GM12878 (cell line): ENCODE results near the gene GORASP1. TPM values are rescaled to one million over a fixed set of nuclear protein-coding genes. Genes with fewer than 3 reads are reported as not detected.
A peak's percentile ranks its signal among the peaks of the same experiment; 100 is the strongest.

ENCODE experiments used
- ATAC-seq: fragments of 200-7000 bp; cut with Tn5 transposase; 3 replicates; pipeline ENCODE4 v1.9.1; 2020; ENCODE audit warnings: mild to moderate bottlenecking, moderate library complexity
- BruUV-seq: library from RNA; stranded (reverse); fragments of 400-500 nt; replicated peaks from 2 replicates; lab custom pipeline; 2021; lab: Mats Ljungman, UMichigan
- CTCF ChIA-PET: fragments of 300-600 bp; sonication (Branson Sonifier 250); formaldehyde crosslinking; extraction: SDS; loops from one replicate; lab custom pipeline; 2021; ENCODE audit warnings: inconsistent platforms; lab: Yijun Ruan, JAX
- POLR2A ChIA-PET: fragments of 350-600 bp; formaldehyde crosslinking; extraction: SDS; loops from one replicate; lab custom pipeline; 2021; ENCODE audit warnings: inconsistent platforms; lab: Charles Lee
- RAD21 ChIA-PET: fragments of 300-600 bp; sonication (Branson Sonifier 250); formaldehyde crosslinking; loops from one replicate; lab custom pipeline; 2023; ENCODE audit warnings: antibody characterized with exemption; ENCODE audit not compliant: unreplicated experiment; lab: Charles Lee
- SMC1A ChIA-PET: fragments of 300-600 bp; sonication (Branson Sonifier 250); formaldehyde crosslinking; loops from one replicate; lab custom pipeline; 2023; ENCODE audit not compliant: unreplicated experiment, uncharacterized antibody; lab: Charles Lee
- DNase-seq: peaks from one replicate; pipeline ENCODE4 v3.0.0-alpha.2; 2011; ENCODE audit warnings: low read depth, low spot score
- FAIRE-seq: peaks from 3 replicates; lab custom pipeline; 2011; peaks lifted over from hg19 to GRCh38; lab: Jason Lieb, UNC
- H2AFZ ChIP-seq: 2 replicates; pipeline ENCODE4 v1.6.0; 2011; ENCODE audit warnings: low read depth, low read length, control low read depth; ENCODE audit not compliant: control insufficient read depth
- H3K27ac ChIP-seq: 2 replicates; pipeline ENCODE4 v1.5.1; 2011; ENCODE audit warnings: control low read depth; ENCODE audit not compliant: control insufficient read depth, insufficient read depth
- H3K27me3 ChIP-seq, 2 experiments: replicated peaks in 1 of 2; 2 replicates each; pipeline versions ENCODE4 v1.6.0 to v1.6.1; 2011; ENCODE audit warnings: low read length in 1 of 2; ENCODE audit not compliant: control insufficient read depth in 2 of 2, insufficient read depth in 2 of 2
- H3K36me3 ChIP-seq, 2 experiments: 2 replicates each; pipeline ENCODE4 v1.5.1; 2011; ENCODE audit warnings: low read length in 1 of 2; ENCODE audit not compliant: control insufficient read depth in 2 of 2, insufficient read depth in 2 of 2
- H3K4me1 ChIP-seq: 2 replicates; pipeline ENCODE4 v1.6.1; 2011; ENCODE audit warnings: mild to moderate bottlenecking, low read length, moderate library complexity, mixed read lengths; ENCODE audit not compliant: control insufficient read depth, insufficient read depth
- H3K4me2 ChIP-seq: 2 replicates; pipeline ENCODE4 v1.6.0; 2011; ENCODE audit warnings: control low read depth; ENCODE audit not compliant: control insufficient read depth, insufficient read depth
- H3K4me3 ChIP-seq: fragments of 200-600 bp; sonication (generic); 2 replicates; pipeline ENCODE4 v1.5.1; 2016
- H3K79me2 ChIP-seq: 2 replicates; pipeline ENCODE4 v1.6.0; 2011; ENCODE audit warnings: low read length; ENCODE audit not compliant: control insufficient read depth, insufficient read depth
- H3K9ac ChIP-seq: 2 replicates; pipeline ENCODE4 v1.8.0; 2011; ENCODE audit warnings: low read length, control low read depth, mixed read lengths; ENCODE audit not compliant: control insufficient read depth, insufficient read depth
- H3K9me3 ChIP-seq: replicated peaks from 3 replicates; pipeline ENCODE4 v1.5.1; 2011; ENCODE audit warnings: mild to moderate bottlenecking, low read length; ENCODE audit not compliant: control insufficient read depth, insufficient read depth
- H4K20me1 ChIP-seq: 2 replicates; pipeline ENCODE4 v1.6.0; 2011; ENCODE audit not compliant: control insufficient read depth, insufficient read depth
- BCL11A ChIP-seq: IDR thresholded peaks from 2 replicates; pipeline ENCODE4 v1.6.1; 2011; ENCODE audit warnings: low read depth, low read length
- BMI1 ChIP-seq: fragments of 450-650 bp; IDR thresholded peaks from 2 replicates; pipeline ENCODE4 v1.6.1; 2016; ENCODE audit warnings: mild to moderate bottlenecking, moderate library complexity, borderline replicate concordance
- NFXL1 ChIP-seq: fragments of 450-650 bp; IDR thresholded peaks from 2 replicates; pipeline ENCODE4 v1.6.1; 2017; ENCODE audit warnings: antibody characterized with exemption, mild to moderate bottlenecking, borderline replicate concordance
- NR2F1 ChIP-seq: fragments of 450-650 bp; conservative IDR thresholded peaks from 2 replicates; pipeline ENCODE4 v1.6.1; 2017; ENCODE audit warnings: mild to moderate bottlenecking
- POLR2AphosphoS5 ChIP-seq: IDR thresholded peaks from 2 replicates; pipeline ENCODE4 v1.6.1; 2011; ENCODE audit warnings: mild to moderate bottlenecking, low read length, inconsistent platforms
- ZNF274 ChIP-seq: IDR thresholded peaks from one replicate; pipeline ENCODE4 v1.8.0; 2011; ENCODE audit not compliant: insufficient read length, insufficient read depth
- WGBS: methylation state at CpG from one replicate; pipeline ENCODE4 v1.1.6; 2016; ENCODE audit warnings: low lambda C conversion rate; ENCODE audit not compliant: insufficient replicate concordance, insufficient coverage; ENCODE audit errors: missing lambda C conversion rate; 5-methylcytosine and 5-hydroxymethylcytosine counted together
- in situ Hi-C: fragments of 300-500 bp; cut with MboI; formaldehyde crosslinking; loops from 9 replicates; pipeline ENCODE4 v1.14.3; 2018; ENCODE audit warnings: mixed read lengths
- intact Hi-C: fragments of 100-400 bp; cut with micrococcal nuclease; formaldehyde crosslinking; loops from one replicate; pipeline ENCODE4 v1.14.2; 2022; ENCODE audit not compliant: unreplicated experiment
- polyA plus RNA-seq, 11 experiments: library from polyadenylated mRNA; depleted of rRNA in 4 of 11; unstranded in 6 of 11; stranded (reverse) in 5 of 11; fragments of >200 nt; fragmentation: Nextera tagmentation in 4 of 11; fragmentation: Illumina TruSeq in 1 of 11; extraction: Ambion mirVana in 4 of 11; extraction: Trizol in 1 of 11; gene quantifications; 1 replicate in 1 of 11; 2 replicates in 10 of 11; pipeline versions ENCODE4 v1.2.1 to v1.2.3, GENCODE V29; 2011 to 2016; ENCODE audit warnings: inconsistent platforms in 2 of 11, missing spikeins in 2 of 11, low read depth in 1 of 11
- total RNA-seq, 4 experiments: library from RNA; depleted of rRNA in 3 of 4; stranded (reverse); fragments of >200 nt in 3 of 4; fragmentation: Illumina TruSeq in 1 of 4; extraction: Trizol in 1 of 4; gene quantifications; 2 replicates each; pipeline versions ENCODE4 v1.2.1 to v1.2.3, GENCODE V29; 2013 to 2021
- TF ChIP-seq, protein P1 (sequence below): IDR thresholded peaks from 2 replicates; pipeline ENCODE4 v1.6.1; 2012; ENCODE audit warnings: mild to moderate bottlenecking, low read depth, low read length
- TF ChIP-seq, protein P2 (sequence below): IDR thresholded peaks from 2 replicates; pipeline ENCODE4 v1.6.1; 2012; ENCODE audit warnings: improper control_type of control experiment, low read depth, low read length; ENCODE audit not compliant: insufficient replicate concordance
- TF ChIP-seq, protein P3 (sequence below): fragments of 150-350 bp; IDR thresholded peaks from 2 replicates; pipeline ENCODE4 v1.6.1; 2014; ENCODE audit warnings: mild to moderate bottlenecking, low read depth, low read length

The GORASP1 gene
- total and polyA plus RNA-seq, 10 of the 15 experiments (the other 5 are each of a cell fraction or from before 2014, with no cell fraction given), result 3.6 to 32.7 (median 23.2) TPM

DNA sequence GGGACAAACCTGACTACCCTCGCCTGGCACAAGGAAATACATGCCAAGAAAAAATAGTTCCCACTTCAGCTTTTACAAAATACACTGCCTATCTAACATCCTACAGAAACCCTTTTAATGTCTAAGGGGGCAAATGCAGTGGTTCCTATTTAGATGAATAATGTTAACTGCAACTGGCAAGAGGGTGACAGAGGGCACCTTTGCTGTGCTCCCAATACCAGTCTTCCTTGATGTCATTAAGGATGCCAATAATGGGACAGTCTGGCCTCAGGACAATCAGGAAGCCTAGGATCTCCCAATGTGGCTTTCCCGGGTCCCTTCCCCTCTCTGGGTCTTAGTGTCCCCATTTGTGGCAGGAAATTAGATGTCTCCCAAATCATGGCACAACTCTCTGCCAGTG is 32.0 kb upstream of the GORASP1 start:
- TF ChIP-seq POLR2AphosphoS5, result peak; percentile 46; the same call in 1 of the 2 replicates
- TF ChIP-seq NFXL1, result no peak
- TF ChIP-seq, protein P1, sequence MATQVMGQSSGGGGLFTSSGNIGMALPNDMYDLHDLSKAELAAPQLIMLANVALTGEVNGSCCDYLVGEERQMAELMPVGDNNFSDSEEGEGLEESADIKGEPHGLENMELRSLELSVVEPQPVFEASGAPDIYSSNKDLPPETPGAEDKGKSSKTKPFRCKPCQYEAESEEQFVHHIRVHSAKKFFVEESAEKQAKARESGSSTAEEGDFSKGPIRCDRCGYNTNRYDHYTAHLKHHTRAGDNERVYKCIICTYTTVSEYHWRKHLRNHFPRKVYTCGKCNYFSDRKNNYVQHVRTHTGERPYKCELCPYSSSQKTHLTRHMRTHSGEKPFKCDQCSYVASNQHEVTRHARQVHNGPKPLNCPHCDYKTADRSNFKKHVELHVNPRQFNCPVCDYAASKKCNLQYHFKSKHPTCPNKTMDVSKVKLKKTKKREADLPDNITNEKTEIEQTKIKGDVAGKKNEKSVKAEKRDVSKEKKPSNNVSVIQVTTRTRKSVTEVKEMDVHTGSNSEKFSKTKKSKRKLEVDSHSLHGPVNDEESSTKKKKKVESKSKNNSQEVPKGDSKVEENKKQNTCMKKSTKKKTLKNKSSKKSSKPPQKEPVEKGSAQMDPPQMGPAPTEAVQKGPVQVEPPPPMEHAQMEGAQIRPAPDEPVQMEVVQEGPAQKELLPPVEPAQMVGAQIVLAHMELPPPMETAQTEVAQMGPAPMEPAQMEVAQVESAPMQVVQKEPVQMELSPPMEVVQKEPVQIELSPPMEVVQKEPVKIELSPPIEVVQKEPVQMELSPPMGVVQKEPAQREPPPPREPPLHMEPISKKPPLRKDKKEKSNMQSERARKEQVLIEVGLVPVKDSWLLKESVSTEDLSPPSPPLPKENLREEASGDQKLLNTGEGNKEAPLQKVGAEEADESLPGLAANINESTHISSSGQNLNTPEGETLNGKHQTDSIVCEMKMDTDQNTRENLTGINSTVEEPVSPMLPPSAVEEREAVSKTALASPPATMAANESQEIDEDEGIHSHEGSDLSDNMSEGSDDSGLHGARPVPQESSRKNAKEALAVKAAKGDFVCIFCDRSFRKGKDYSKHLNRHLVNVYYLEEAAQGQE, result no peak
- TF ChIP-seq ZNF274, result no peak
- no peak for TF ChIP-seq BCL11A
- TF ChIP-seq BMI1, result no peak
- TF ChIP-seq, protein P2, sequence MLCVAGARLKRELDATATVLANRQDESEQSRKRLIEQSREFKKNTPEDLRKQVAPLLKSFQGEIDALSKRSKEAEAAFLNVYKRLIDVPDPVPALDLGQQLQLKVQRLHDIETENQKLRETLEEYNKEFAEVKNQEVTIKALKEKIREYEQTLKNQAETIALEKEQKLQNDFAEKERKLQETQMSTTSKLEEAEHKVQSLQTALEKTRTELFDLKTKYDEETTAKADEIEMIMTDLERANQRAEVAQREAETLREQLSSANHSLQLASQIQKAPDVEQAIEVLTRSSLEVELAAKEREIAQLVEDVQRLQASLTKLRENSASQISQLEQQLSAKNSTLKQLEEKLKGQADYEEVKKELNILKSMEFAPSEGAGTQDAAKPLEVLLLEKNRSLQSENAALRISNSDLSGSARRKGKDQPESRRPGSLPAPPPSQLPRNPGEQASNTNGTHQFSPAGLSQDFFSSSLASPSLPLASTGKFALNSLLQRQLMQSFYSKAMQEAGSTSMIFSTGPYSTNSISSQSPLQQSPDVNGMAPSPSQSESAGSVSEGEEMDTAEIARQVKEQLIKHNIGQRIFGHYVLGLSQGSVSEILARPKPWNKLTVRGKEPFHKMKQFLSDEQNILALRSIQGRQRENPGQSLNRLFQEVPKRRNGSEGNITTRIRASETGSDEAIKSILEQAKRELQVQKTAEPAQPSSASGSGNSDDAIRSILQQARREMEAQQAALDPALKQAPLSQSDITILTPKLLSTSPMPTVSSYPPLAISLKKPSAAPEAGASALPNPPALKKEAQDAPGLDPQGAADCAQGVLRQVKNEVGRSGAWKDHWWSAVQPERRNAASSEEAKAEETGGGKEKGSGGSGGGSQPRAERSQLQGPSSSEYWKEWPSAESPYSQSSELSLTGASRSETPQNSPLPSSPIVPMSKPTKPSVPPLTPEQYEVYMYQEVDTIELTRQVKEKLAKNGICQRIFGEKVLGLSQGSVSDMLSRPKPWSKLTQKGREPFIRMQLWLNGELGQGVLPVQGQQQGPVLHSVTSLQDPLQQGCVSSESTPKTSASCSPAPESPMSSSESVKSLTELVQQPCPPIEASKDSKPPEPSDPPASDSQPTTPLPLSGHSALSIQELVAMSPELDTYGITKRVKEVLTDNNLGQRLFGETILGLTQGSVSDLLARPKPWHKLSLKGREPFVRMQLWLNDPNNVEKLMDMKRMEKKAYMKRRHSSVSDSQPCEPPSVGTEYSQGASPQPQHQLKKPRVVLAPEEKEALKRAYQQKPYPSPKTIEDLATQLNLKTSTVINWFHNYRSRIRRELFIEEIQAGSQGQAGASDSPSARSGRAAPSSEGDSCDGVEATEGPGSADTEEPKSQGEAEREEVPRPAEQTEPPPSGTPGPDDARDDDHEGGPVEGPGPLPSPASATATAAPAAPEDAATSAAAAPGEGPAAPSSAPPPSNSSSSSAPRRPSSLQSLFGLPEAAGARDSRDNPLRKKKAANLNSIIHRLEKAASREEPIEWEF, result no peak
- TF ChIP-seq NR2F1, result no peak
- TF ChIP-seq, protein P3, sequence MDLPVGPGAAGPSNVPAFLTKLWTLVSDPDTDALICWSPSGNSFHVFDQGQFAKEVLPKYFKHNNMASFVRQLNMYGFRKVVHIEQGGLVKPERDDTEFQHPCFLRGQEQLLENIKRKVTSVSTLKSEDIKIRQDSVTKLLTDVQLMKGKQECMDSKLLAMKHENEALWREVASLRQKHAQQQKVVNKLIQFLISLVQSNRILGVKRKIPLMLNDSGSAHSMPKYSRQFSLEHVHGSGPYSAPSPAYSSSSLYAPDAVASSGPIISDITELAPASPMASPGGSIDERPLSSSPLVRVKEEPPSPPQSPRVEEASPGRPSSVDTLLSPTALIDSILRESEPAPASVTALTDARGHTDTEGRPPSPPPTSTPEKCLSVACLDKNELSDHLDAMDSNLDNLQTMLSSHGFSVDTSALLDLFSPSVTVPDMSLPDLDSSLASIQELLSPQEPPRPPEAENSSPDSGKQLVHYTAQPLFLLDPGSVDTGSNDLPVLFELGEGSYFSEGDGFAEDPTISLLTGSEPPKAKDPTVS, result no peak
- no peak for DNase-seq
- H3K9me3 ChIP-seq, result no peaks in the 10 kb centered on the region
- no peak for ATAC-seq
- no peak overlapping the region for H3K9ac ChIP-seq
- 83% methylated on average over 2 of the region's 2 CpGs for WGBS
- intact Hi-C loops (no loop called here), in situ Hi-C loops (no loop called here)
- H4K20me1 ChIP-seq, result no peaks in the 10 kb centered on the region; the same call in 1 of the 2 replicates
- H3K36me3 ChIP-seq, result peaks cover 15 to 27% of the 10 kb centered on the region in 2 experiments
- ChIA-PET SMC1A (interaction anchor here (1.2 kb wide), 1 partner anchor 13 kb away, joined by 3 read pairs; no protein-coding TSS in a partner anchor), CTCF (no interaction called here), POLR2A (no interaction called here), RAD21 (no interaction called here)
- H3K4me3 ChIP-seq, result no peak overlapping the region
- H3K4me1 ChIP-seq, result no peaks in the 10 kb centered on the region; the same call in 1 of the 2 replicates
- no peak overlapping the region for H3K27ac ChIP-seq
- H2AFZ ChIP-seq, result no peak overlapping the region
- H3K4me2 ChIP-seq, result no peak overlapping the region
- no peak for FAIRE-seq
- BruUV-seq, result no TSS peak
- H3K27me3 ChIP-seq, result no peaks in the 10 kb centered on the region
- peaks cover 8% of the 10 kb centered on the region for H3K79me2 ChIP-seq
